ENCODE measurements around the gene SHROOM1. TPM values are rescaled to one million over a fixed set of nuclear protein-coding genes. Genes with fewer than 3 reads are reported as not detected.

The SHROOM1 gene
- total and polyA plus RNA-seq, 12 donors: 1.3 to 18.3 (median 5.3) TPM

GRCh38 chr5:132791026-132791425 is 39.4 kb downstream of the SHROOM1 start:
- no peak for TF ChIP-seq POLR2A (IDR thresholded peaks at IDR 0.05)
- TF ChIP-seq, protein P1, sequence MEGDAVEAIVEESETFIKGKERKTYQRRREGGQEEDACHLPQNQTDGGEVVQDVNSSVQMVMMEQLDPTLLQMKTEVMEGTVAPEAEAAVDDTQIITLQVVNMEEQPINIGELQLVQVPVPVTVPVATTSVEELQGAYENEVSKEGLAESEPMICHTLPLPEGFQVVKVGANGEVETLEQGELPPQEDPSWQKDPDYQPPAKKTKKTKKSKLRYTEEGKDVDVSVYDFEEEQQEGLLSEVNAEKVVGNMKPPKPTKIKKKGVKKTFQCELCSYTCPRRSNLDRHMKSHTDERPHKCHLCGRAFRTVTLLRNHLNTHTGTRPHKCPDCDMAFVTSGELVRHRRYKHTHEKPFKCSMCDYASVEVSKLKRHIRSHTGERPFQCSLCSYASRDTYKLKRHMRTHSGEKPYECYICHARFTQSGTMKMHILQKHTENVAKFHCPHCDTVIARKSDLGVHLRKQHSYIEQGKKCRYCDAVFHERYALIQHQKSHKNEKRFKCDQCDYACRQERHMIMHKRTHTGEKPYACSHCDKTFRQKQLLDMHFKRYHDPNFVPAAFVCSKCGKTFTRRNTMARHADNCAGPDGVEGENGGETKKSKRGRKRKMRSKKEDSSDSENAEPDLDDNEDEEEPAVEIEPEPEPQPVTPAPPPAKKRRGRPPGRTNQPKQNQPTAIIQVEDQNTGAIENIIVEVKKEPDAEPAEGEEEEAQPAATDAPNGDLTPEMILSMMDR (IDR thresholded peaks at IDR 0.05): no peak
- Histone ChIP-seq H3K4me1 (replicated peaks in 1 of 2) (no peaks in the 10 kb centered on the region), H3K9me3 (replicated peaks in 1 of 3) (no peaks in the 10 kb centered on the region), H3K27ac (no peak overlapping the region), H3K4me3 (no peak overlapping the region), H3K27me3 (peaks cover 3% of the 10 kb centered on the region), H3K36me3 (replicated peaks in 1 of 2) (no peaks in the 10 kb centered on the region)
- intact Hi-C loops (cut with DNase I): no loop called here
- WGBS, 4 donors: 91 to 95% (median 92%) methylated on average over 3 of the region's 3 CpGs
- DNase-seq: no peak

DNA sequence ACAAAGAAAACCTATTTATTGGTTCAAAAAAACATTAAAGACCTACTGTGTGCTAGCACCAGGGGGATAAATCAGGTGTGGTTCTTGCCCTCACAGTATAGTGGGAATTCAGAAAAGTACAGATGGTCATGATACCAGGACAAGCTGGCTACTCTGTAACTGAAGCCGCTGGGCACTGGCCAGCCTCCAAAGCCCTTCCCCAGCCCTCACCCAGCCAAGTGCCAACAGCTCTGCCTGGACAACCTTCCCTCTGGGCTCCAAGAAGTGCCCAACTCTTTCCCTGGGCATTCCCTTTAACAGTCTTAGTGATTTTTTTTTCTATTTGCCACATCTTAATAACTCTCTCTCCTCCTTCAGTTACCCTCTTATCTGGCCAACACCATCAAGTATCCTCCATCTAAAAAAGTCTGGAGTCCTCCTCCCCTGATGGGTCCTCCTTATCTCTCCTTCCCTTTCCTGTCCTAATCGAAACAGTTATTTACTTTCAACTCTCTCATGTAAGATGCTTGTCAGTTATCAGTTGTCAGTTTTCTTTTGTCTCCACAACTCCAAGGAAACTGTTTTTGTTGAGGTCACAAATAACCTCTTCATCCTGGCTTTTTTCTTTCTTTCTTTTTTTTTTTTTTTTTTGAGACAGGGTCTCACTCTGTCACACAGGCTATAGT is 40.1 kb downstream of the SHROOM1 start:
- Histone ChIP-seq H3K27me3 (peaks cover 3% of the 10 kb centered on the region), H3K36me3 (replicated peaks in 1 of 2) (no peaks in the 10 kb centered on the region), H3K9me3 (replicated peaks in 1 of 3) (no peaks in the 10 kb centered on the region), H3K27ac (no peak overlapping the region), H3K4me3 (no peak overlapping the region), H3K4me1 (replicated peaks in 1 of 2) (no peaks in the 10 kb centered on the region)
- WGBS, 4 donors: 61 to 73% (median 70%) methylated on average over 2 of the region's 2 CpGs
- peak in 1 of 7 donors; percentile 32 for DNase-seq
- intact Hi-C loops (cut with DNase I): no loop called here
- no peak for TF ChIP-seq POLR2A (IDR thresholded peaks at IDR 0.05)
- TF ChIP-seq, protein P1 (IDR thresholded peaks at IDR 0.05): no peak

DNA sequence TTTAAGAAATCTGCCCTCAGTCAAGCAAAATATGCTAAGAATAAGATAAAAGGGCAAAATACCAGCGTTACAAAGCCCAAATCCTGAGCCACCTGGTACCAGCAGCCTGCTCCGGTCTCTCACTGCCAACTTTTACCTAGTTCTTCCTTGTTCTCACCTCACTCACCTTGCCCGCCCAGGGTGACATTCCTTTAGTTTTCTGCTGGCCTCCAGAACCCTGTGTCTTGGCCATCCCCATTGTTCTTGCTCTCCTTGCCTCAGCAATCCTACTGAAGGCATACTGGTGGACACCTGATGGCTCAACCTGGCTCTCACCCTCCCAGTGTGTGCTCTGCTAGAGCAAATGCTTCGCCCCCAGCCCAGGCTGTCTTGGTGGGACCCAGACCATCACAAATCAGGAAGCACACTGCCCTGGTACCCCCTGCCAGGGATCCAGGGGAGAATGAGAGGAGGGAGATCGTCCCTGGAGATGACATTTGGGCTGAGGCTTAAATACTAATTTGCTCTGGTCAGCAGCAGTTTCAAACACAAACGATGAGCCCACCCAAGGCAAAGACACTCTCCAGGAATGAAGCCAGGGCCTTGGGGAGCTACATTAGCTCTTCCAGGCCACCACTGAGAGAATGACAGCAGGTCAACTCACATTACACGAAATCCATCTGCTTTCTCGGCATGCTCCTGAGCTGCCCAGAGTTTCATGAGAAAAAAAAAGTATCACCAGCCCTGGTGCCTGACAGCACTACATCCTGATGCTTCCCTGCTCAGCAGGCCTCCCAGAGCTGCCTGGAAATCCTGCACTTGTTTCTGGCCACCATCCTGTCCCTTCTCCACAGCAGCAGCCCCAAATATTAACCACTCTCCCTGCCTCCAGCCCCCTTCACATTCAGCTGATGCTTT is 41.2 kb downstream of the SHROOM1 start:
- TF ChIP-seq, protein P1 (IDR thresholded peaks at IDR 0.05): no peak
- TF ChIP-seq POLR2A (IDR thresholded peaks at IDR 0.05): no peak
- intact Hi-C loops (cut with DNase I): no loop called here
- no peak for DNase-seq
- H3K27me3 ChIP-seq: peaks cover 3% of the 10 kb centered on the region
- H3K27ac ChIP-seq: no peak overlapping the region
- H3K4me1 ChIP-seq (replicated peaks in 1 of 2): no peaks in the 10 kb centered on the region
- no peaks in the 10 kb centered on the region for H3K9me3 ChIP-seq (replicated peaks in 1 of 3)
- H3K36me3 ChIP-seq (replicated peaks in 1 of 2): no peaks in the 10 kb centered on the region
- H3K4me3 ChIP-seq: no peak overlapping the region
- WGBS, 4 donors: 83 to 91% (median 86%) methylated on average over 6 to 8 of the region's 8 CpGs

DNA sequence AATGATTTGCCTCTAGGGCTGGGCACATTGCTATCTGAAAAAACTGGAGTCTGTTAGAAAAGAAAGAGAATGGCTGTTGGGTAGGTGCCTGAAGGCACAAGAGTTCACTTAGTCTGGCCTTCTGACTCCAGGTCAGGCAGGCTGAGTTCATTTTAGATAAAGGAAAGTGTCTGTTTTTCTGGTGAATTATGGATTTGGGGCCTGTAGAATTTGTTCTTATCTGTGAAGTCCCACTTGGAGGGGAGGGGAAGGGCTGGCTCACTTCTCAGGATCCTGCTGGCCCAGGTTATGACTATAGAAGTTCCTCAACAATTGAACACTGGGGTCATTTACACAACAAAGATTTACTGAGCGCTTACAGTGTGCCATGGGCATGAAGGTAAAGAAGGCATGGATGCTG is 41.9 kb downstream of the SHROOM1 start:
- WGBS, 4 donors: 98 to 100% (median 100%) methylated on average over 1 of the region's 1 CpG
- Histone ChIP-seq H3K9me3 (replicated peaks in 1 of 3) (no peaks in the 10 kb centered on the region), H3K36me3 (replicated peaks in 1 of 2) (no peaks in the 10 kb centered on the region), H3K27me3 (no peaks in the 10 kb centered on the region), H3K27ac (no peak overlapping the region), H3K4me1 (replicated peaks in 1 of 2) (no peaks in the 10 kb centered on the region), H3K4me3 (no peak overlapping the region)
- no peak for DNase-seq
- intact Hi-C loops (cut with DNase I): no loop called here
- no peak for TF ChIP-seq POLR2A (IDR thresholded peaks at IDR 0.05)
- TF ChIP-seq, protein P1 (IDR thresholded peaks at IDR 0.05): no peak
